ENCODE measurements around the gene ERCC1. TPM values are rescaled to one million over a fixed set of nuclear protein-coding genes. Genes with fewer than 3 reads are reported as not detected.

ERCC1 gene
- total and polyA plus RNA-seq, 4 donors, result 45.3 to 98.1 (median 89.9) TPM

DNA sequence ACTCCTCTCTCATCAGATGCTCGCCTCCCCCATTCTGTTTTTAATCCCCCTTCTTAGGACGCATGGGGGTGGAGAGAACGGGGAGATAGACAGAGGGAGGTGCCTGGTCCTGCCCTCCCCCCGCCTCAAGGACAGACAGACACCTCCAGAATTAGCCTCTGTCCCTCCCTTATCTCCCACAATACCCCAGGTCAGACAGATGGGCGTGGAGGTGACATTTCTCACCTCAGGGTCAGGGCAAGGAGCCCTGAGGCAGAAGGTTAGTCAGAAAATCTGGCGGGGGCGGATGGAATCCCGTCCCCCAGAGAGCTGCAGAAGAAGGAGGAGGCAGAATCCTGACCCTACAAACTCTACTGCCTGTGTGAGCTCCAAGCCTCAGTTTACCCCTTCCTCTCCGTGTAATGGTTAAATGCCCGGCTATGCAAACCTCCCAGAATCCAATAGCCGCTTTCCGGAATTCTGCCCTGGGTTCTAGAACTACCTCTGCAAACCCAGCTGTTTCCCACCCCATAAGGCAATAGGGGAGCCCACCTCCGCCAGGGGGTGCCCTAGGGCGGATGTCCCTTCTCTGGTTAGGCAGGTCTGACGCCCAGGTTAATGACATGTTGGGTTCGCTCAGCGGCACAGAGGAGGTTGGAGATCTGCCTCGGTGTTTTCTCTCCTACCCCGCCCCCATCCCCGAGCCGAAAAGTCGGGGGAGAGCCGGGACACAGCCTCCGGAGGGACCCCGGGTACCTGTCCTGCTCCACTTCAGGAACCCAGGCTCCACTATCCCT is 19.7 kb downstream of the ERCC1 start:
- Histone ChIP-seq H3K9me3 (ENCODE audit: control insufficient read depth, insufficient read depth, low read length) (no peaks in the 10 kb centered on the region), H3K36me3 (ENCODE audit: control insufficient read depth, insufficient read depth, low read length) (peaks cover 10% of the 10 kb centered on the region), H3K27me3 (ENCODE audit: control insufficient read depth, insufficient read depth, low read length) (peaks cover 43% of the 10 kb centered on the region), H3K4me3 (ENCODE audit: low read depth, low read length) (no peak overlapping the region), H3K4me1 (ENCODE audit: control insufficient read depth, insufficient read depth, low read length) (peaks cover 34% of the 10 kb centered on the region), H3K27ac (ENCODE audit: low read depth, low read length) (no peak overlapping the region)
- DNase-seq (ENCODE audit: low read depth in 4 of 6, low spot score in 6 of 6), result no peak
- 4% methylated on average over 16 of the region's 25 CpGs for WGBS (ENCODE audit: insufficient coverage)

DNA sequence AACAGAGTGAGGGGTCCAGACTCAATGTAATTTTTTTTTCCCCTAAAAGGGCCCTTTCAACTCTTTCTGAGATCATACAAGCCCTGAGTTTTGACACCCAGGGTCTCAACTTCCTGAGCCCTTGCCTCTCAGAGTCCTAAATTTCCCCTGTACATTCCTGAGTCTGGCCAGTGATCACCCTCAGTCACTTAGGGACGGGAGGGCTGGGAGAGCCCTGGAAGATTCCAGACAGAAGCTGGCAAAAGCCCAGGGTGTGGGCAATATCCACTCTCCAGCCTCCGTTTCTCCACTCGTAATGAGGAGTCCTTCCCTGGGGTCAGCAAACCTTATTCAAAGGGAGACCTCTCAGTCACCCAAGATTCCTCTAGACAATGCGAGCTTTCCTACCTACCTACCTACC is 20.4 kb downstream of the ERCC1 start:
- peaks cover 40% of the 10 kb centered on the region for H3K4me1 ChIP-seq (ENCODE audit: control insufficient read depth, insufficient read depth, low read length)
- no peak overlapping the region for H3K27ac ChIP-seq (ENCODE audit: low read depth, low read length)
- peaks cover 4% of the 10 kb centered on the region for H3K36me3 ChIP-seq (ENCODE audit: control insufficient read depth, insufficient read depth, low read length)
- 61% methylated on average over 4 of the region's 4 CpGs for WGBS (ENCODE audit: insufficient coverage)
- no peak overlapping the region for H3K4me3 ChIP-seq (ENCODE audit: low read depth, low read length)
- H3K9me3 ChIP-seq (ENCODE audit: control insufficient read depth, insufficient read depth, low read length), result no peaks in the 10 kb centered on the region
- no peak for DNase-seq (ENCODE audit: low read depth in 4 of 6, low spot score in 6 of 6)
- H3K27me3 ChIP-seq (ENCODE audit: control insufficient read depth, insufficient read depth, low read length), result peaks cover 49% of the 10 kb centered on the region

DNA sequence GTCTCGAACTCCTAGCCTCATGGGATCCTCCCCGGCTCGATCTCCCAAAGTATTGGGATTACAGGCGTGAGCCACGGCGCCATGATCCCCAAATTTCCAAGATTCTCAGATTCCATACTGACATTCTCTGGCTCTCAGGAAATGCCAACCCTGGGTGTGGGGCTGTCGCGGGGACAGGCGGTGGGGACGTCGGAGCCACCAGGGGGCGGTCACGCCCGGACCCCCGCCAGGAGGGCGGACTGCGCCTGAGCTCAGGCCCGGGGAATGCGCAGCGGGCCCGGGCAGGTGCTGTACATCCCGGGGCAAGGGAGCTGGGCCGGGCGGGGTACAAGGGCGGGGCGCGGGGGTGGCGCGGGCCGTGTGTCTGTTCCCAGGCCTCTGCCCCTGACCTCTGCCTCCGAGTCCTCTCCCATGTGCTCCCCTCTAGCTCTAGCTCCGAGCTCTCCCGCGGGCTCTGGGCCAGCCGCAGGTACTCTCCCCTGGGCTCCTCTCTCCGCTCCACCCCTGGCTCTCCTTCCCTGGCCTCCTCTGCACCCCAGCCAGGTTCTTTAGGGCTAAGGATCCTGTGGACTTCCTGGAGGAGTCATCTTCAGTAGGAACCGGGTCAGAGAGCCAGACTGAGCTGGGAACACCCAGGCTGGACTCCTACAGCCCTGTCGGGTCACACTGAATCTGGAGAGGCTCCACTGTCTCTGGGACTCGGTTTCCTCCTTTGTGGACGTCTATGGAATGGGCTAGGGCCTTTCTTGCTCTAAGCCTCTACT is 21.2 kb downstream of the ERCC1 start:
- whole genome bisulfite sequencing (ENCODE audit: insufficient coverage), result 15% methylated on average over 40 of the region's 40 CpGs
- Histone ChIP-seq H3K27me3 (ENCODE audit: control insufficient read depth, insufficient read depth, low read length) (peaks cover 57% of the 10 kb centered on the region), H3K36me3 (ENCODE audit: control insufficient read depth, insufficient read depth, low read length) (no peaks in the 10 kb centered on the region), H3K4me1 (ENCODE audit: control insufficient read depth, insufficient read depth, low read length) (peaks cover 42% of the 10 kb centered on the region), H3K4me3 (ENCODE audit: low read depth, low read length) (no peak overlapping the region), H3K9me3 (ENCODE audit: control insufficient read depth, insufficient read depth, low read length) (no peaks in the 10 kb centered on the region), H3K27ac (ENCODE audit: low read depth, low read length) (no peak overlapping the region)
- no peak for DNase-seq (ENCODE audit: low read depth in 4 of 6, low spot score in 6 of 6)

DNA sequence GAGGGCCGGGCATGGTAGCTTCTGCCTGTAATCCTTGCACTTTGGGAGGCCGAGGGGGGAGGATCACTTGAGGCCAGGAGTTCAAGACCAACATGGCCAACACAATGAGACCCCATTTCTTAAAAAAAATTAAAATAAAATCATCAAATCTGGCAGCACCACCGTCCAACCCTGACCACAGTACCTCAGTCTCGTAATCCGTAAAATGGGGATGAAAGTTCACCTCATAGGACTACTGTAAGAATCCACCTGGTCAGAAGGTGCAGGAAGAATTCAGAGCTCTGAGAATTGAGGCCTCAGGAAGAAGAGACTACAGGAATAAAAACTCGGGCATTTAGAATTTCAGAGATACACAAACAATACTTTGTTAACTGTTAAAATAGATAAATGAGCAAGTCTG is 21.9 kb downstream of the ERCC1 start:
- 100% methylated on average over 4 of the region's 6 CpGs for WGBS (ENCODE audit: insufficient coverage)
- no peak overlapping the region for H3K4me3 ChIP-seq (ENCODE audit: low read depth, low read length)
- no peak for DNase-seq (ENCODE audit: low read depth in 4 of 6, low spot score in 6 of 6)
- no peak overlapping the region for H3K27ac ChIP-seq (ENCODE audit: low read depth, low read length)
- peaks cover 62% of the 10 kb centered on the region for H3K27me3 ChIP-seq (ENCODE audit: control insufficient read depth, insufficient read depth, low read length)
- no peaks in the 10 kb centered on the region for H3K36me3 ChIP-seq (ENCODE audit: control insufficient read depth, insufficient read depth, low read length)
- peaks cover 39% of the 10 kb centered on the region for H3K4me1 ChIP-seq (ENCODE audit: control insufficient read depth, insufficient read depth, low read length)
- H3K9me3 ChIP-seq (ENCODE audit: control insufficient read depth, insufficient read depth, low read length), result no peaks in the 10 kb centered on the region

DNA sequence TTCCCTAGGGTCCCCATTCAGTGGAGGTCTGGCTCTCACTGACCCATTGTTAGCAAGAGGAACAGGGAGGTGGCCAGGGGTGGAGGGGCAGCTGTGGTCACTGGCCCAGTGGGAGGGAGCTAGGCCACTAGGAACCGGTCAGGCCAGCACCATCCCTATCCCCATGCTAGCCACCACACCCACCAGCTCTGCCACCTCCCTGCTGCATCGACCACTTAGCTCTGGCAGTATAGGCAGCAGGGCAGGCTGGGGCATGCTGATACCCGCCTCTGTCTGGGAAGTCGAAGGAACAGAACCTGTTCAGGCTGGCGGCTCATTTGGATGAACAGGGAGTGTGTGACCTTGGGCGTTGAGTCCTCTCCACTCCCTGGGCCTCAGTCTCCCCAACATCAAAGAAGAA is 23.5 kb downstream of the ERCC1 start:
- no peak overlapping the region for H3K27ac ChIP-seq (ENCODE audit: low read depth, low read length)
- WGBS (ENCODE audit: insufficient coverage), result 88% methylated on average over 3 of the region's 6 CpGs
- H3K4me1 ChIP-seq (ENCODE audit: control insufficient read depth, insufficient read depth, low read length), result peaks cover 27% of the 10 kb centered on the region
- no peaks in the 10 kb centered on the region for H3K36me3 ChIP-seq (ENCODE audit: control insufficient read depth, insufficient read depth, low read length)
- peaks cover 66% of the 10 kb centered on the region for H3K27me3 ChIP-seq (ENCODE audit: control insufficient read depth, insufficient read depth, low read length)
- no peak for DNase-seq (ENCODE audit: low read depth in 4 of 6, low spot score in 6 of 6)
- H3K9me3 ChIP-seq (ENCODE audit: control insufficient read depth, insufficient read depth, low read length), result no peaks in the 10 kb centered on the region
- no peak overlapping the region for H3K4me3 ChIP-seq (ENCODE audit: low read depth, low read length)

DNA sequence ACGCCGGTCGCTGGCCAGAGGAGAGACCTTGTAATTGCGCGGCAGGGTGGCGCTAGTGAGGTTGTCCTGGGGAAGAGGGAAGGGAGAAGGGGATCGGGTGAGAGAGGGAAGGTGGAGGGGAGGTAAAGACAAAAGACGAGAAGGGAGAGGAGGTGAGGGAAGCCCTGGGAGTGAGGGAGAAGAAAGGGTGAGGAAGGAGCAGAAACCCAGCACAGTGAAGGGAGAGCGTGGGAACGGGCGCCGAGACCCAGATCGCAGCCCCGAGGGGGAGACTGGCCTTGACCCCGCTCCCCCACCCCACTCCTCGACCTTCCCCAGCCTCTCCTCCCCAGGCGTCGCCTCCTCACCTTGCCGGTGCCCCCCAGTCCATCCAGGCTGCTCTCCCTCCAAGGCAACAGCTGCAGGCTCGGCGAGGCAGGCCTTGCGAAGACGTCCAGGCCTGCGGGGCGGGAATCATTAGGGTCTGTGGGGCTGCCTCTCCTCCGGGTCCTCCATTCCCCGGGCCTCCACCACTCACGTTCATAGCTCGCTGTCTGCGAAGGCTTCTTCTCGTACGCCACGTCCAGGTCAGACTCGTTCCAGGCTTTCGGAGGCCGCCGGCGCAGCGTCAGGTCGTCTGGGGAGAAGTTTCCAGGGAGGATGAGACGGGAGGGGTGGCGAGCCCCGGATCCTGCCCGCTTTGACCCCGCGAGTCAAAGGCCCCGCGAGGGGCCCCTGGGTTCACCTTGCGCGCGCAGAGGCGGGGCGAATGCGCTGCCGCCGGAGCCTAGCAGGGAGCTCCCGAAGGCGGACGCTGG is 27.7 kb downstream of the ERCC1 start:
- peaks cover 34% of the 10 kb centered on the region for H3K27me3 ChIP-seq (ENCODE audit: control insufficient read depth, insufficient read depth, low read length)
- 13% methylated on average over 49 of the region's 59 CpGs for WGBS (ENCODE audit: insufficient coverage)
- H3K4me3 ChIP-seq (ENCODE audit: low read depth, low read length), result no peak overlapping the region
- no peak for DNase-seq (ENCODE audit: low read depth in 4 of 6, low spot score in 6 of 6)
- H3K36me3 ChIP-seq (ENCODE audit: control insufficient read depth, insufficient read depth, low read length), result no peaks in the 10 kb centered on the region
- no peak overlapping the region for H3K27ac ChIP-seq (ENCODE audit: low read depth, low read length)
- peaks cover 15% of the 10 kb centered on the region for H3K4me1 ChIP-seq (ENCODE audit: control insufficient read depth, insufficient read depth, low read length)
- no peaks in the 10 kb centered on the region for H3K9me3 ChIP-seq (ENCODE audit: control insufficient read depth, insufficient read depth, low read length)

DNA sequence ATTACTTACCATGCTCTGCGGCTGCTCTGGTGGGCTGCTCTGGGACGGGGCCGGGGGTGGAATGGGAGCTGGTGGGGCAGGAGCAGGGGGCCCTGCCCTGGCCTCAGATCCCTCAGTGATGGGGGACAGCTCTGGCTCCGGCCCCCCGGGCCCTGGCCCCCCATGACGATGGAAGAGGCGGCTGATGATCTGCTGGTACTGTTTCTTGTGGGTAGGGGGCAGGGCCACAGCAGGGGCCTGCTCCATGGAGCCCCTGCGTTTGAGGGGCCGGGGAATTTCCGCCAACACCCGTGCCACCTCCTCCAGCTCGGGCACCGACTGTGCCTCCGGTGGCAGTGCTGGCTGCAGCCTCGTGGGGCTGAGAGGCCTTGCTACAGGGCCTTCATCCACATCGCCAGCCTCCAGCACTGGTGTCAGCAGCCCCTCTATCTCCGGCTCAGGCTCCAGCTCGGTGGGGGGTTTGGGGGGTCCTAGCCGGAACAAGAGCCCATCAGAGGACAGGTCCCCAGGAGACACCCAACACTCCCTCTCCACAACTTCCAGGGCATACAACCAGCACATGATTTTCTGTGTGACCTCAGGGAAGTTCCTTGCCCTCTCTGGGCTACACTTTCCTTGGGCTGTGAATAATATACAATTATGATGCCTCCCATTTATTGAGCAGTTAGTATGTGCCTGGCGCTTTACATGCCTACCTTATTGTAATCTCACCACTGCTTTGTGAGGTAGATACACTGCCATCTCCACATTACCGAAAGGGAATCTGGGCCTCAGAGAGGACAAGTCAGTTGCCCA is 31.6 kb downstream of the ERCC1 start:
- peaks cover 18% of the 10 kb centered on the region for H3K27me3 ChIP-seq (ENCODE audit: control insufficient read depth, insufficient read depth, low read length)
- H3K9me3 ChIP-seq (ENCODE audit: control insufficient read depth, insufficient read depth, low read length), result no peaks in the 10 kb centered on the region
- no peak overlapping the region for H3K27ac ChIP-seq (ENCODE audit: low read depth, low read length)
- 94% methylated on average over 20 of the region's 21 CpGs for WGBS (ENCODE audit: insufficient coverage)
- peaks cover 2% of the 10 kb centered on the region for H3K4me1 ChIP-seq (ENCODE audit: control insufficient read depth, insufficient read depth, low read length)
- H3K4me3 ChIP-seq (ENCODE audit: low read depth, low read length), result no peak overlapping the region
- no peaks in the 10 kb centered on the region for H3K36me3 ChIP-seq (ENCODE audit: control insufficient read depth, insufficient read depth, low read length)
- DNase-seq (ENCODE audit: low read depth in 4 of 6, low spot score in 6 of 6), result no peak

DNA sequence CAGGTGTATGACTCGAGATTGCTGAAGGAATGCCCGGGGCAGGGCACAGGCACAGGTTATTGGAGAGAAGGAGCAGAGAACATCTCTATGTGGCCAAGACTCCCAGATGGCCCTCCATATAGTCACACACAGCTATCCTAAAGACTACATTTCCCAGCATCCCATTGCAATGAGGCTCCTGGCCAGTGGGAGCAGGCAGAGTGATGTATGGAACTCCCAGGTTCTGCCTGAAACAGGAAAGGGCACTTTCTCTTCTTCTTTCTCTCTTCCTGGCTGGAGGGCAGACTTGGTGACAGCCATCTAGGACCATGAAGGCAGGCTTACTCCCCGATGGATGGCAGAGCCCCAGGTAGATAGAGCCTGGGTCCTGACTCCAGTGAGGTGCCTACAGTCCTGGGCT is 32.4 kb downstream of the ERCC1 start:
- H3K4me3 ChIP-seq (ENCODE audit: low read depth, low read length), result no peak overlapping the region
- 81% methylated on average over 3 of the region's 3 CpGs for WGBS (ENCODE audit: insufficient coverage)
- H3K27me3 ChIP-seq (ENCODE audit: control insufficient read depth, insufficient read depth, low read length), result peaks cover 15% of the 10 kb centered on the region
- H3K27ac ChIP-seq (ENCODE audit: low read depth, low read length), result no peak overlapping the region
- no peaks in the 10 kb centered on the region for H3K36me3 ChIP-seq (ENCODE audit: control insufficient read depth, insufficient read depth, low read length)
- DNase-seq (ENCODE audit: low read depth in 4 of 6, low spot score in 6 of 6), result peak in 1 of 6 donors; percentile 43
- no peaks in the 10 kb centered on the region for H3K9me3 ChIP-seq (ENCODE audit: control insufficient read depth, insufficient read depth, low read length)
- peaks cover 2% of the 10 kb centered on the region for H3K4me1 ChIP-seq (ENCODE audit: control insufficient read depth, insufficient read depth, low read length)

All from spinal cord (tissue), 10 donors.